ENCODE measurements around the gene ARSH.
"Not testable (repeated sequence)": the region's sequence is repeated elsewhere in the genome, so short reads cannot be mapped to it uniquely, and the experiment has no call there.

ARSH gene, protein sequence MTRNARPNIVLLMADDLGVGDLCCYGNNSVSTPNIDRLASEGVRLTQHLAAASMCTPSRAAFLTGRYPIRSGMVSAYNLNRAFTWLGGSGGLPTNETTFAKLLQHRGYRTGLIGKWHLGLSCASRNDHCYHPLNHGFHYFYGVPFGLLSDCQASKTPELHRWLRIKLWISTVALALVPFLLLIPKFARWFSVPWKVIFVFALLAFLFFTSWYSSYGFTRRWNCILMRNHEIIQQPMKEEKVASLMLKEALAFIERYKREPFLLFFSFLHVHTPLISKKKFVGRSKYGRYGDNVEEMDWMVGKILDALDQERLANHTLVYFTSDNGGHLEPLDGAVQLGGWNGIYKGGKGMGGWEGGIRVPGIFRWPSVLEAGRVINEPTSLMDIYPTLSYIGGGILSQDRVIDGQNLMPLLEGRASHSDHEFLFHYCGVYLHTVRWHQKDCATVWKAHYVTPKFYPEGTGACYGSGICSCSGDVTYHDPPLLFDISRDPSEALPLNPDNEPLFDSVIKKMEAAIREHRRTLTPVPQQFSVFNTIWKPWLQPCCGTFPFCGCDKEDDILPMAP

DNA sequence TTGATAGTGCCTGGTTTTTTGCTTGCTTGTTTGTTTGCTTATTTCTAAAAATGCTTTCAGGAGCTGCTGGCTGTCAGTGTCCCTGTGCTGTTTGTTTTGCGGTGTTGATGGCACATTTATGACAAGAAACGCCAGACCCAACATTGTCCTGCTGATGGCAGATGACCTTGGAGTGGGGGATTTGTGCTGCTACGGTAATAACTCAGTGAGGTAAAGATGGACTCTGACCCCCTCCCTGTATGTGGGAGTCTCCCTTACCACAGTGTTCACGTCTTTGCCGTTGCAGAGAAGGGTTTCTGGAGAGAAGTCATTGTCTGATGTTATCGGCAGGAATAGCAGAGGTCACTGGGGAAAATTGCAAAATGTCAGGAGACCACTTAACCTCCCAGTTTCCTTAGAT lies at the start of gene ARSH:
Gene ARSH (plus strand): TSS at position 52 of the 400 bp plus-strand sequence. CDS start 67 bp downstream, at position 119.
- DNase-seq, result no peak

DNA sequence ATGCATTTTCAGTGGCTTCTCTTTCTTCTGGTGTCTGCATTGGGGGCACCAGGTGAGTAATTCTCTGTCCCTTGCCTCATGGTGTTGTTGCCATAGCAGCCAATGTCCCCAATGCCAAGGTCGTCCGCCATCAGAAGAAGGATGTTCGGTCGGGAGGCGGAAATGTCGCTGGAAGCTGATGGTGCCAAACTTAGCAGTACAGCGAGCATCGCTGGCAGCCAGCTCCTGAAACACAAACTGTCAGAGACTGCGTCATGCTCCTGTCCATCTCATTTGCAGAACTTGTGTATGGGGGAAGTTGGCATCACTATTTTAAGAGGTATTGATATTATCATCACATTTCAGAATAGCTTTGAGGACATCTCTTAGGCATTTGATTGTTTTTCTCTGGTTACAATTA lies 48.1 kb upstream of the ARSH start:
- no peak for DNase-seq

GRCh38 chrX:2960861-2961515 lies 45.4 kb upstream of the ARSH start:
- no peak for DNase-seq

- no peak for DNase-seq
Observed at GRCh38 chrX:2962381-2962780, 44.0 kb upstream of the ARSH start.

GRCh38 chrX:2963449-2963848 lies 42.9 kb upstream of the ARSH start:
- DNase-seq, result not testable (repeated sequence)

DNA sequence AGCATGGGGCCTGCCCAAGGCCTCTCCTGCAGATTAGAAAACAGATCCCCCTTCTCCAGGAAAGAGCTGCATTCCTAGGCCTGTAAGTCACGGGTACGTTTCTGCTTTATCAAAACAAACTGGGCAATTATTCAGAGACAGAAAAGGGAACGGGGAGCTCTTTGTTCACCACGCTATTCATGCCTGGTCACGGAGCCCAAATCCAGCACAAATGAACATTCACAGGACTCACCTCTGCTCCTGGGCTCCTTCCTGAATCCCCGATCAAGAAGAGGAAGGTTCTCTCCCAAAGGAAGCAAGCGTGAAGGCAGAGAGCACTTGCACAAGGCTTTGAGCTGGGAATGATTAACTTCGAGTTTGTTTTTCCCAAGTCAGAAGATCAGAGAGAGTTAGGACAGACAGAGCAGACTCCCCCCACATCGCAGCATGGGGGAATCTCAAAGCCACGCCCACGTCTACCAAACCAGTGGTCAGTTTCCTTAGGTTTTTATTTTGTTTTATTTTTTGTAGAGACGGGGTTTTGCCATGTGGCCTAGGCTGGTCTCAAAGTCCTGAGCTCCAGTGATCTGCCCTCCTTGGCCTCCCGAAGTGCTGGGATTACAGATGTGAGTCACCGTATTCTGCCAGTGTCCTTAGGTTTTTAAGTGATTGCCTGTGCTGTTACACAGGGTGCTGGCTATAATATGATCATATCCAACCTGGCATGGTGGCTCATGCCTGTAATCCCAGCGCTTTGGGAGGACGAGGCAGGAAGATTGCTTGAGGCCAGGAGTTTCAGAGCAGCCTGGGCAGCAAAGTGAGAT lies 42.2 kb upstream of the ARSH start:
- not testable (repeated sequence) for DNase-seq

- DNase-seq, result no peak
Observed at GRCh38 chrX:2965965-2966364, 40.4 kb upstream of the ARSH start.

DNA sequence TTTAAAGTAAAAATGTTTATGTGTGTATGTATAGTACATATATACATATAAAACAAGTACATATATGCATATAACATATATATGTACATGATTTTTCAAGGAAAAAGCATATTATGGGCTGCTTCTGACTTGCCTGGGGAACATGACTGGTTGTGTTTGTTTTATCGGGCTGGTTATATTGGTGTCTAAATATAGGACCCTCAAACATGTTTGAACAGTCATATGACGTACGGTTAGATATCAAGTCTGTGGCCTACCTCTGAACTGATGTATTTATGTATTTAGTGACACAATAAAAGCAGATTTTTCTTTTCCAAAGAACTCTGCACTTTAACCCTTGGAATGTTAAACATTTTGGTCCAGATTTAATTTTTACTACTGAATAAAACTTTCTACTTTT lies 39.3 kb upstream of the ARSH start:
- no peak for DNase-seq

DNA sequence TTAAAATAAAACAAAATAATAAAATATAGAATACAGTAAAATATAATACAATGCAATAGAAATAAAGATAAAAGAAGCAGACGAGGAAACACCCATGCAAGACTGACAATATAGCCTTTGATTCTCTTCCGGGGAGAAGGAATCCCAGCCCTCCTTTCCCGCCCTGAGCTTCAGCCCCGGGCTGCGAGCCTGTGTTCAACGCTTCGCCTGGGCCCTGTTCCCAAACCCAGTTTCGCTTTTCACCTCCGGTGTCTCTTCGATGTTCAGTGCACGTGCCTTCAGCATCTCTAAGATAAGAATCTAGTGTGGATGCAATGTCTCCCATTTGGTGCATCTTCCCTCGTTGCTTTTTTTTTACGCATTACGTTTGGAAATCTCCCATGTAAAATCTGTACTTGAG lies 38.8 kb upstream of the ARSH start:
- no peak for DNase-seq

- no peak for DNase-seq
Observed at GRCh38 chrX:2967998-2968909, 38.1 kb upstream of the ARSH start.

DNA sequence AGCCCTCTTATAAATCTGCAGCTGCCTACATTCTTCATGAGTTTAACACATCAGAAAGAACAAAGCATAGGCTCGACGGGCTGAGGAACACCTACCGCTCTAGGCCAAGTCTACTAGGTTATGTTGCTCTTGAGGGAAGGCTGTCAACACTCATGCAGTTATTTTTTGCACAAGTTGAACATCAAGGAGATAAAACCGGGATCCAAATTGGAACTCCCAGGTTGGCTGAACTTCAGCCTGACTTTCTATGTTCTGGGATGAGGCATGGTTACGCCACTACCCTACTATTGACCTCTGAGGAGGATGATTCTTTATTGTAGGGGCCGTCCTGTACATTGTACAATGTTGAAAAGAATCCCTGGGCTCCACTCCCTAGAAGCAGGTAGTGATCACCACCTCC lies 37.3 kb upstream of the ARSH start:
- DNase-seq, result no peak

DNA sequence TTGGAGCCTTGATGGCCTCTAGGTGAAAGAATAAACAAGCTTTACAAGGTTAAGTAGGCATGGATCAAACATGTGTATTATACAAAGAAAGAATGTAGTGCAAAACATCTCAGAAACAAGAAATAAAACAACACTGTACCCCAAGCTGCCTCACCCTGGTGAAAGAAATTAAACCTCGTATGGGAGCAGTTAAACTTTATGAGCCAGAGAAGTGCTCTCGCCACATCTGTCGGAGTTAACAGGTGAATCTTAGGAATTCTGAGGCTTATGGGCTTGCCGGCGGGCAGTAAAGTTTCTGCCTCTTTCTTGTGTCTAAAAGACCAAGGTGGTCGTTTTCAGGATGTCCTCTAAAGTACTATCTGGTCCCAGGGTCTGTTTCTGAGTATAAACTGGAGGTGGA lies 34.0 kb upstream of the ARSH start:
- no peak for DNase-seq

GRCh38 chrX:2974961-2975360 lies 31.4 kb upstream of the ARSH start:
- DNase-seq, result no peak

DNA sequence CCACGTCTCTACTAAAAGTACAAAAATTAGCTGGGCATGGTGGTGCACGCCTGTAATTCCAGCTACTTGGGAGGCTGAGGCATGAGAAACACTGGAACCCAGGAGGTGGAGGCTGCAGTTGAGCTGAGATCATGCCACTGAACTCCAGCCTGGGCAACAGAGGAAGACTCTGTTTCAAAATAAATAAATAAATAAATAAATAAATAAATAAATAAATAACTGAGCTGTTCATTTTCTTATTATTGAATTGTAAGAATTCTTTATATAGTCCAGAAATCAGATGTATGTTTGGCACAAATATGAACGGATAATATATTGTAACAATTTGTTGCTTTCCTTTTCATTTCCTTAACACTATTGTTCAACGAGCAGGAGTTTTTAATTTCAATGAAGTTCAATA lies 27.7 kb upstream of the ARSH start:
- not testable (repeated sequence) for DNase-seq

DNA sequence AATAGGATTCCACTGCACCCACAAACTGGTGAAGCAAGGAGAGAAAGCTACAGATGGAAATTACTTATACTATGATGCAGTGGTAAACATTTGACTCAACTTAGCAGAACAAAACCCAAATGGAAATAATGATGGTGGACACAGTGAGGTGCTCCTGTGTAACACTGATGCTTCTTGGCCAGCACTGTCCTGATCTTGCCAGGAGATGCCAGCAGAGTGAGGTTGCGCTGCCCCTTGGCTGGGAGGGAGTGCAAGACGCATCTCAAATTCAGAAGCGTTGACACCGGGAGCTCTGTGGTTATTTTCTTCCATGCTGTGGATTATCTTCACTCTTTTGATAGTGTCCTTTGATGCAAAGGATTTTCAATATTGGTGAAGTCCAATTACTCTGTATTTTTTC lies 22.0 kb upstream of the ARSH start:
- no peak for DNase-seq

- DNase-seq, result no peak
Observed at GRCh38 chrX:2989565-2989964, 16.8 kb upstream of the ARSH start.

GRCh38 chrX:3010532-3010931 lies 4.2 kb downstream of the ARSH start:
- no peak for DNase-seq

- DNase-seq, result no peak
Observed at GRCh38 chrX:3017492-3017891, 11.1 kb downstream of the ARSH start.

- DNase-seq, result no peak
Observed at GRCh38 chrX:3024176-3024575, 17.8 kb downstream of the ARSH start.

- no peak for DNase-seq
Observed at GRCh38 chrX:3026074-3026815, 19.9 kb downstream of the ARSH start.

DNA sequence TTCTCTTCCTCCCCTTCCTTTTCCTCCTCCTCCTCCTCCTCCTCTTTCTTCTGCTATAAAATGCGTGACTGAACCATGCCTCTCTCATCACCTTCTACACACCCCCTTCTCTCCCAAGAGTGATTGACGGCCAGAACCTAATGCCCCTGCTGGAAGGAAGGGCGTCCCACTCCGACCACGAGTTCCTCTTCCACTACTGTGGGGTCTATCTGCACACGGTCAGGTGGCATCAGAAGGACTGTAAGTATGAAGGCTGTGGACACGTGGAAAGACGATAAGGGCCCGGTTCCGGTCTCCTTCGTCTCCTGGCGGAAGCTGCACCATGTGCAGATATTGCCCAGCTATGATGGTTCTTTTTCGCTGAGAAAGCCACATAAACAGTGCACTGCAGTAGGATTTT lies 22.8 kb downstream of the ARSH start:
- no peak for DNase-seq

- DNase-seq, result no peak
Observed at GRCh38 chrX:3037218-3037617, 30.9 kb downstream of the ARSH start.
